ENCODE measurements around the gene COQ7. TPM values are rescaled to one million over a fixed set of nuclear protein-coding genes. Genes with fewer than 3 reads are reported as not detected.

Gene COQ7
- total RNA-seq, 1 experiment from 2014 or later: 24.0 TPM

DNA sequence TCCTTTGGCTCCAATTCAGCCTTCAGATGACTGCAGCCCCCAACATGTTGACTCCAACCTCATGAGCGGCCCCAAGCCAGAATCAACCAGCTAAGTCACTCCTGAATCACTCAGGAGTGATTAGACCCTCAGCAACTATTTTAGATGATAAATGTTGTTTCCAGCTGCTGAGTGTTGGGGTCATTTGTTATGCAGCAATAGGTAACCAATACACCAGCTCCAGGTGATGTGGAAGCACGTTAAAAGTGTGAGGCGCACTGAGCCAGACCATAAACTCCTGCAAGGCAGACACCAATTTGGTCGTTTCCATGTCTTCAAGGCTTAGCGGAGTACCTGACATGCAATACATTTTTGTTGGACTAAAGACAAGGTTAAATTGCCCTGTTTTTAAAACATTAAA is 17.5 kb downstream of the COQ7 start:
- DNase-seq (ENCODE audit: low spot score): no peak
- in situ Hi-C loops (cut with HindIII; ENCODE audit: low sequenced_read_pairs): no loop called here

DNA sequence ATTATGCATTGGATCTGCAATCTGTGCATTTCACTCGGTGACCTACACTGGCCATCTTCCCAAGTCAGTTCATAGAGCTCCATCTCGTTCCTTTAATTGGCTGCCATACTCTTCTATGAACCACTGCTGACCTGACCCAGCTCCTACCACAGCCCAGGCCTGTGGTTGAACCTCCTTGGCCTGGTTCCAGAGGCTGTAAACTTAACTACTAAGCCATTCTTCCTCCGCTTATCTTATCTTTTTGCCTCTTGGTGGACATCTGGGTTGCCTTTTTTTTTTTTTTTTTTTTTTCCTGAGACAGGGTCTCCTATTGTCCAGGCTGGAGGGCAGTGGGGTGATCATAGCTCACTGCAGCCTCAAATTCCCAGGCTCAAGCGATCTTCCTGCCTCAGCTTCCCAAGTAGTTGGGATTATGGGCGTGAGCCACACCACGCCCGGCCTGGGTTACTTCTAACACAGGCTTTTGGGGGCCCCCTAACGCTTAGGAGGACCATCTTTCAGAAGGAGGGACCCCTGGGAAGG is 18.3 kb downstream of the COQ7 start:
- no peak for DNase-seq (ENCODE audit: low spot score)

GRCh38 chr16:19086322-19087199 is 19.1 kb downstream of the COQ7 start:
- DNase-seq (ENCODE audit: low spot score): peak; percentile 76
- in situ Hi-C loops (cut with HindIII; ENCODE audit: low sequenced_read_pairs): no loop called here

More for the DNA sequence above, 18.3 kb downstream of the COQ7 start:
- in situ Hi-C loops (cut with HindIII; ENCODE audit: low sequenced_read_pairs): no loop called here

DNA sequence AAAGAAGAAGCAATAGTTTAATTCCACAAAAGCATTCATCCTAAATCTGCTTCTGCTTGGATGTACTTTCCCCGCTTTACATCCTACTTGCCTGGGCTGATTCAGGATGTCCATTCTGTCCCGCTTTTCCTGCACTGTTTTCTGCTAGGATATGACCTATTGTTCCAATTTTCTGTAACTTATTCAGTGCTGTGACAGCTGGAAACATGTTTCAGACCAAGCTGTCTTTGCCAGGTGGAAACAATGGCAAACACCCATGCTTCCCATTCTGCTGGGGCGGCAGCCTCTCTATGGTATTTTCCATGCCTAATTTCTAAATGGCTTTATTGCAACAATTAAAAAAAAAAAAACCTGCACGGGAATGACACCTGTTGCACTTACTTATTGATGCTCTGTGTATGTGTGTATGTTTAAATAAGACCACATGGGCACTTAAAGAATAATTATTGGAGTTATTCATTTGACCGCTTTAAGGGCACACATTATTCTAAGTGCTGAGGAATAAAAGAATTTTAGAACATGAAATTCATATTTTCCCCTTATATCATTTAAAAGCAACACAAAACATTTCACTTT is 21.0 kb downstream of the COQ7 start:
- no peak for DNase-seq (ENCODE audit: low spot score)
- in situ Hi-C loops (cut with HindIII; ENCODE audit: low sequenced_read_pairs): no loop called here

DNA sequence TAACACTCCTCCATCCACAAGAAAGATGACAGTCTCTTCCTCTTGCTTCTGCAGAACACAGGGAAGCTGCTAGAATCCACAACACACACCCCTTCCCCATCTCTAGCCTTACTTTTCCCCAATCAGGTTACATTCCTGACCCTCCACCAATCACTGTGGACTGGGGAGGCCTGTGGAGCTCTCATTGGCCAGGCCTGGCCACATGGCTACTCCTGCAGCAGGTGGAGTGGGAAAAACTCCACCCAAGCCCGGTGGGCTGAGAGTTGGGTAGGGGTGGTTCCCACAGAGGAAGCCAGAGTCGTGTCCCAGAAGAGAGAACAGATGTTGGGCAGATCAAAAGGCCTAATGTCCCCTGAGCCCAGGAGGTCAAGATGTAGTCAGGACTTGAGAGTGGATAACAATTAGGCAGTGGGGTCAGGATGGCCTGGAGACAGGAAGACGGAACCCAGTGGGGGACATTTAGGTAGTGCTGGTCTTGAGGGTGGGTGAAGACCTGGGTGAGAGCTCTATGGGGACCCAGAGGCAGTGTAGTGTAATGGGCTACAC is 22.1 kb downstream of the COQ7 start:
- in situ Hi-C loops (cut with HindIII; ENCODE audit: low sequenced_read_pairs): no loop called here
- DNase-seq (ENCODE audit: low spot score): no peak

GRCh38 chr16:19090916-19091315 is 23.5 kb downstream of the COQ7 start:
- no peak for DNase-seq (ENCODE audit: low spot score)
- in situ Hi-C loops (cut with HindIII; ENCODE audit: low sequenced_read_pairs): no loop called here

- DNase-seq (ENCODE audit: low spot score): no peak
- in situ Hi-C loops (cut with HindIII; ENCODE audit: low sequenced_read_pairs): no loop called here
These were observed 25.4 kb downstream of the COQ7 start for GRCh38 chr16:19092653-19093410.

- DNase-seq (ENCODE audit: low spot score): no peak
These were observed 26.5 kb downstream of the COQ7 start for GRCh38 chr16:19093631-19094541.

GRCh38 chr16:19094542-19095365 is 27.3 kb downstream of the COQ7 start:
- DNase-seq (ENCODE audit: low spot score): no peak

More at GRCh38 chr16:19093631-19094541, 26.5 kb downstream of the COQ7 start:
- in situ Hi-C loops (cut with HindIII; ENCODE audit: low sequenced_read_pairs): no loop called here

GRCh38 chr16:19095654-19096053 is 28.2 kb downstream of the COQ7 start:
- no peak for DNase-seq (ENCODE audit: low spot score)
- in situ Hi-C loops (cut with HindIII; ENCODE audit: low sequenced_read_pairs): no loop called here

More at GRCh38 chr16:19094542-19095365, 27.3 kb downstream of the COQ7 start:
- in situ Hi-C loops (cut with HindIII; ENCODE audit: low sequenced_read_pairs): no loop called here

- DNase-seq (ENCODE audit: low spot score): no peak
- in situ Hi-C loops (cut with HindIII; ENCODE audit: low sequenced_read_pairs): no loop called here
These were observed 30.8 kb downstream of the COQ7 start for GRCh38 chr16:19098173-19098572.

GRCh38 chr16:19102187-19102872 is 34.9 kb downstream of the COQ7 start:
- in situ Hi-C loops (cut with HindIII; ENCODE audit: low sequenced_read_pairs): no loop called here
- no peak for DNase-seq (ENCODE audit: low spot score)

DNA sequence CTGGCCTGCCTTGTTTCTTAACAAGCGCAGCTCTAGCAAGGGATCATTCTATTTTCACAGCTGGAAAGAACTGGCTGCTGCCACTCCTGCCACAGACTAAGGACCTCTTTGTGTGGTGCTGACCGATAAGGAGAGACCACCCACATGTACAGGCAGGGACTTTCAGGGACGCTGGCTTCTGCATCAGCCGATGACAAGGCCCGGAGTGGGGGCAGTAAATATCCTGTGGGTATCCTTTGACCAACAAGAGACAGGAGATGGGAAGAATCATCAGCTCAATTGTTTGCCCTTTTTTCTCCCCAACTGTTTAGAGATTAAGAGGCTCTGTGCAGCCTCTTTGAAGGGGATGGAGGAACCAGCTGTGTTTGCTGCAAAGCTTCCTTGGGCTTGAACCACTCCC is 37.2 kb downstream of the COQ7 start:
- DNase-seq (ENCODE audit: low spot score): no peak
- in situ Hi-C loops (cut with HindIII; ENCODE audit: low sequenced_read_pairs): no loop called here

- in situ Hi-C loops (cut with HindIII; ENCODE audit: low sequenced_read_pairs): no loop called here
- DNase-seq (ENCODE audit: low spot score): no peak
These were observed 37.7 kb downstream of the COQ7 start for GRCh38 chr16:19105131-19105530.

DNA sequence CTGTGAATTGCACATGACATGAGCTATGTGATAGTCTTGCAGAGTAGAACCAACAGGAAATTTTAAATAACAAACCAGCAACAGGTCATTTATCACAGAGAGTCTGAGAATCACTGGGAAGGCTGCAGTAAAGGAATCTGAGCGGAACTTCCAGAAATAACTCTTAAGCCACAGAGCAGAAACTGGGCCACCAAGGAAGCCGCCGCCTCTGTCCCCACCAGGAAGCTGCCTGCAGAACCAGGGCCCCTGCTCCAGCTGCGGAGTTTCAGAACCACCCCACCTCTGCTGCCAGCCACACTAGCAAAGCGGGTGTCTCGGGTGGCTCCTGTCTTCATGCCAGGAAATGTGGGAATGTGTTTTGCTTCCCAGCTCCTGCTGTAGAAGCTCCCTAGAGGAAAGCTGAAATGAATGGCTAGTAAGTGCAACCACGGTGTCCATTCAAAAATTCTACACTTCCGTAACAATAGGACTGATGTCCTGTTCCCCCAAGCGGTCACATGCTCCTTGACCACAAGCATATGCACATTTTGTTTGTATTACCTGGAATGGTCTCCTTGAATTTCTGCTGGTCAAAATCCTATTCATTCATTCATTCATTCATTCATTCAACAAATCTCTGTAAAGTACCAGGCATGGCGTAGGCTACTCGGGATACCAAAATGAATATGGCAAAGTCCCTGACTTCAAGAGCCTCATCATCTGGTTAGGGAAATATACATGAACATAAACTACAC is 38.6 kb downstream of the COQ7 start:
- in situ Hi-C loops (cut with HindIII; ENCODE audit: low sequenced_read_pairs): no loop called here
- DNase-seq (ENCODE audit: low spot score): no peak

DNA sequence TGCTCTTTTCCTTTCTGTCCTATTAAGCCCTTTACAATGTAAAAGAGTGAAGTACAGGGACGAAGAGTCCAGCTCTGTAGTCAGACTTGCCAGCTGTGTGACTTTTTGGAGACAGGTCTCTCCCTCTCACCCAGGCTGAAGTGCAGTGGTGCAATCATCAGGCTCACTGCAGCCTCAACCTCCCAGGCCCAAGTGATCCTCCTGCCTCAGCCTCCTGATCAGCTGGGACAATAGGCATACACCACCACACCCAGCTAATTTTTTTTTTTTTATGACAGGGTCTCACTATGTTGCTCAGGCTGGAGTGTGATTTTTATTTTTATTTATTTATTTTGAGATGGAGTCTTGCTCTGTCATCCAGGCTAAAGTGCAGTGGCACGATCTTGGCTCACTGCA is 39.2 kb downstream of the COQ7 start:
- in situ Hi-C loops (cut with HindIII; ENCODE audit: low sequenced_read_pairs): no loop called here
- DNase-seq (ENCODE audit: low spot score): no peak
